ENCODE measurements around the gene TCP11L2. TPM values are rescaled to one million over a fixed set of nuclear protein-coding genes. Genes with fewer than 3 reads are reported as not detected.

TCP11L2 gene
- total and polyA plus RNA-seq, 2 of the 13 experiments (the other 11 are each of a cell fraction or from before 2014, with no cell fraction given), result 4.6 to 24.1 TPM

GRCh38 chr12:106274575-106275121, 27.9 kb upstream of the TCP11L2 start (continued):
- TF ChIP-seq TFE3 (CRISPR knock-in tag; IDR thresholded peaks at IDR 0.05) (0 out of 2 replicates have a peak, but pooled peaks have one; percentile 13), ZNF3 (CRISPR knock-in tag; IDR thresholded peaks at IDR 0.05) (0 out of 2 replicates have a peak, but pooled peaks have one; percentile 31), RXRB (CRISPR knock-in tag; IDR thresholded peaks at IDR 0.05; ENCODE audit: borderline replicate concordance) (peak; percentile 52), SOX6 (IDR thresholded peaks at IDR 0.05) (no peak), SOX6 (CRISPR knock-in tag; IDR thresholded peaks at IDR 0.05) (peak; percentile 84), DRAP1 (CRISPR knock-in tag; IDR thresholded peaks at IDR 0.05) (peak; percentile 30; the same call in 1 of the 2 replicates)
- TF ChIP-seq, protein P1, sequence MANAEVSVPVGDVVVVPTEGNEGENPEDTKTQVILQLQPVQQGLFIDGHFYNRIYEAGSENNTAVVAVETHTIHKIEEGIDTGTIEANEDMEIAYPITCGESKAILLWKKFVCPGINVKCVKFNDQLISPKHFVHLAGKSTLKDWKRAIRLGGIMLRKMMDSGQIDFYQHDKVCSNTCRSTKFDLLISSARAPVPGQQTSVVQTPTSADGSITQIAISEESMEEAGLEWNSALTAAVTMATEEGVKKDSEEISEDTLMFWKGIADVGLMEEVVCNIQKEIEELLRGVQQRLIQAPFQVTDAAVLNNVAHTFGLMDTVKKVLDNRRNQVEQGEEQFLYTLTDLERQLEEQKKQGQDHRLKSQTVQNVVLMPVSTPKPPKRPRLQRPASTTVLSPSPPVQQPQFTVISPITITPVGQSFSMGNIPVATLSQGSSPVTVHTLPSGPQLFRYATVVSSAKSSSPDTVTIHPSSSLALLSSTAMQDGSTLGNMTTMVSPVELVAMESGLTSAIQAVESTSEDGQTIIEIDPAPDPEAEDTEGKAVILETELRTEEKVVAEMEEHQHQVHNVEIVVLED (CRISPR knock-in tag; IDR thresholded peaks at IDR 0.05; ENCODE audit: borderline replicate concordance), result no peak

GRCh38 chr12:106275458-106275857, 27.1 kb upstream of the TCP11L2 start:
- CTCF ChIA-PET (ENCODE audit: low intra/inter-chr PET ratio, low total read pairs), result no interaction called here
- BruUV-seq (replicated peaks), result no TSS peak
- H3K9ac ChIP-seq (ENCODE audit: insufficient read depth, low read depth, low read length), result no peak overlapping the region
- H3K9me3 ChIP-seq (ENCODE audit: low read length), result no peaks in the 10 kb centered on the region
- TF ChIP-seq MBNL3 (CRISPR knock-in tag; conservative IDR thresholded peaks at IDR 0.05) (no peak), ZNF883 (CRISPR knock-in tag; IDR thresholded peaks at IDR 0.05; ENCODE audit: not compliant biosample characterization) (peak; percentile 2), ZNF782 (CRISPR knock-in tag; IDR thresholded peaks at IDR 0.05; ENCODE audit: borderline replicate concordance) (no peak)
- TF ChIP-seq, protein P2, sequence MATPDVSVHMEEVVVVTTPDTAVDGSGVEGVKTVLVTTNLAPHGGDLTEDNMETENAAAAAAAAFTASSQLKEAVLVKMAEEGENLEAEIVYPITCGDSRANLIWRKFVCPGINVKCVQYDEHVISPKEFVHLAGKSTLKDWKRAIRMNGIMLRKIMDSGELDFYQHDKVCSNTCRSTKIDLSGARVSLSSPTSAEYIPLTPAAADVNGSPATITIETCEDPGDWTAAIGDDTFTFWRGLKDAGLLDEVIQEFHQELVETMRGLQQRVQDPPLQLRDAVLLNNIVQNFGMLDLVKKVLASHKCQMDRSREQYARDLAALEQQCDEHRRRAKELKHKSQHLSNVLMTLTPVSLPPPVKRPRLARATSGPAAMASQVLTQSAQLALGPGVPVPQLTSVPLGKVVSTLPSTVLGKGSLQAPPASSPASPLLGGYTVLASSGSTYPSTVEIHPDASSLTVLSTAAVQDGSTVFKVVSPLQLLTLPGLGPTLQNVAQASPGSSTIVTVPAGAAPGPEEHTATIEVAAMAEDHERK (CRISPR knock-in tag; IDR thresholded peaks at IDR 0.05; ENCODE audit: low read depth), result no peak
- peaks cover 64% of the 10 kb centered on the region for H3K4me1 ChIP-seq (ENCODE audit: insufficient read depth, low read length)
- peak; percentile 35 for ATAC-seq
- intact Hi-C loops (cut with micrococcal nuclease; ENCODE audit: unreplicated experiment) (no loop called here), in situ Hi-C loops (cut with HindIII; ENCODE audit: extremely low pct_ligation_motif_present, low pct_unique_long_range_greater_than_20kb) (no loop called here)
- H3K4me2 ChIP-seq (ENCODE audit: low read depth, low read length), result peak overlapping the region; percentile 76
- POLR2A ChIA-PET, result interaction anchor here (1.1 to 1.2 kb wide), 2 partner anchors 28 to 29 kb away, joined by 3 read pairs; partner anchors contain the start of gene CKAP4
- H3K27me3 ChIP-seq (ENCODE audit: control insufficient read depth in 1 of 2, insufficient read depth in 2 of 2, low read length in 2 of 2), result peaks cover 2 to 24% of the 10 kb centered on the region in 2 experiments; a peak in 3 of 5 replicates
- no peak overlapping the region for H3K27ac ChIP-seq (ENCODE audit: extremely low read length, insufficient read depth, low read length)
- FAIRE-seq, result no peak
- no peak overlapping the region for H2AFZ ChIP-seq (ENCODE audit: low read length)
- H4K20me1 ChIP-seq (ENCODE audit: insufficient read depth, low read length), result no peaks in the 10 kb centered on the region
- H3K36me3 ChIP-seq (replicated peaks in 1 of 2; ENCODE audit: control insufficient read depth in 1 of 2, insufficient read depth in 2 of 2, low read length in 2 of 2), result no peaks in the 10 kb centered on the region
- WGBS (ENCODE audit: low lambda C conversion rate), result 76% methylated on average over 9 of the region's 9 CpGs
- H3K4me3 ChIP-seq (replicated peaks in 1 of 3; ENCODE audit: insufficient read depth in 1 of 3, low read depth in 2 of 3, low read length in 3 of 3), result peak overlapping the region in 1 of 3 experiments; percentile 14; a peak in 1 of 6 replicates
- no peak for DNase-seq (ENCODE audit: low spot score)
- H3K79me2 ChIP-seq (ENCODE audit: insufficient read depth, low read length), result no peaks in the 10 kb centered on the region
